NCI-H2227 (cell line): ENCODE data around the gene LARGE2.

Experiments used
- DNase-seq: peaks from one replicate; lab custom pipeline; 2025; ENCODE audit not compliant: unreplicated experiment; lab: John Stamatoyannopoulos, UW

LARGE2 gene

DNA sequence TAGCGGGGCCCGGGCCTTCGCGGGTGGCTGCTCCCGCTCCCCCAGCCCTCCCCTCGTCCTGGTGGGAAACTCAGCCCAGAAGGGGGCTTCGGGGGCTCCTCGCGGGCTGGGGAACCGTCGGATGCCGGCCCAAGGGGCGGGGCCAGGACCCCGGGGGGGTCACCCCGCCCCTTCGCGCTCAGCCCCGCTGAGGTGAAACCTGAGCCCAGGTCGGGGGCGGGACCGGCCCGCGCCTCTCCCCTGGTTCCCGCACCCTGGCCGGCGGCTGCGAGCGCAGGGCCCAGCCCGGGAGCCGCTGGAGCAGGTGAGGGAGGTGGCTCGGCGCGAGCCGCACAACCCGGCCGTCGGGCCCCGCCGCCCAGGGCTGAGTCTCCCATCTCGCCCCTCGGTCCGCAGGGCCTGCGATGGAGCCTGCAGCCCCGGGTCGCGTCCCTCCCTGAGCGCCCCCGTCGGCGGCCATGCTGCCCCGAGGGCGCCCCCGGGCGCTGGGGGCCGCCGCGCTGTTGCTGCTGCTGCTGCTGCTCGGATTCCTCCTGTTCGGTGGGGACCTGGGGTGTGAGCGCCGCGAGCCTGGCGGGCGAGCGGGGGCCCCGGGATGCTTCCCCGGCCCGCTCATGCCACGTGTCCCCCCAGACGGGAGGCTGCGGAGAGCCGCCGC, at the start of gene LARGE2:
TSS of gene LARGE2 (plus strand) at position 232 of the 658 bp plus-strand sequence. CDS start at position 459, 227 bp downstream.
- peak; percentile 60 for DNase-seq

DNA sequence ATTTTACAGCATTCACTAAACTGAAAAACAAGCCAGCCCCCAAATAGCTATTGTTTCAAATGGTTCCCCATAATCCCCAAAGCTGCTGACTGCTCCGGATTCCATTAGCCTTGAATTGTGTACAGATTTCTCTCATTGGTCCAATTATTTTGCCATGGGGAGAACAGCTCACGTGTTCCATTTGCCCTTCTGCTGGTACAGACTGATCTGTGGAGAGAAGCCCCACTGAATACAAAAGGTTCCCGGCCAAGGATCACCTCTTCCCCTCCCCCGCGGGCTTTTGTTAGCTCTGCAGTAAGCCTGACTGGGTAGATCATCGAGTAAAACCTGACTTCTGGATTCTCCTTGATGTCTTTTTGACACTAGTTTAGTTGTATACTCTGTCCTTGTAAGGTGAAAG, 46.1 kb upstream of the LARGE2 start:
- no peak for DNase-seq

DNA sequence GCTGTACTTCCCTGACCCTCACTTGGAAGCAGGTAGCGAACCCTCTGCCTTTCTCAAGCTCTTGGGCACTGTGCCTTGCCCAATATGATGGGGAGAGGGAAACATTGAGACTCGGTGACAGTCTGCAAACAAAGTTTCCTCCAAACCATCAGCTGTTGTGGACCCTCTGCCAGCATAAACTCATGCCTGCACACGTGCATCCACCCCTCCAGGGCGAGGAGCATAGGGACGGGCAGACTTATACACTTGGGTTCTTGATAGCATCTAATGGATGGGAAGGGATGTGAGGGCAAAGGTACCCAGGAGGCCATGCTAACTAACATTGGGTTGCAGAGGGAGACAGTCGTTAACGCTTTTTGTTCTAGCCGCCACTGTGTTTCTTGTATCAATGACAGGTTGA, 45.2 kb upstream of the LARGE2 start:
- DNase-seq, result no peak

DNA sequence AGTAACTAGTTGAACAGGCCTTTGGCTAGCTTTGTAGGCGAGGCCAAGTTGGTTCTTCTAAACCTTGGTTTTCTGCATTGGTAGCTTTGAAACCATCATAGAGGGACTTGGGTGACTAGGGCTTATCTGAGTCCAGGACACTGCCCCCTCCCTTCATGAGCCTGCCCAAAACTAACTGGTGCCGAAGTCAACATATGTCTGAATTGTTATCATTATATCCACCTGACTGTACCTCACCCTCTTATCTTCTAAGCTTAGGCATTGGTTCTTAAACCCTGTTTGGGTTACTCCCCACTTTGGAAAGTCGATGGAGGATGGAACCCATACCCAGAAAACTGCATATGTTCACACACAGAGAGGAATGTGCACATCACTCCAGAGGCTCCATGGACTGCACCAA, 44.6 kb upstream of the LARGE2 start:
- DNase-seq, result no peak

DNA sequence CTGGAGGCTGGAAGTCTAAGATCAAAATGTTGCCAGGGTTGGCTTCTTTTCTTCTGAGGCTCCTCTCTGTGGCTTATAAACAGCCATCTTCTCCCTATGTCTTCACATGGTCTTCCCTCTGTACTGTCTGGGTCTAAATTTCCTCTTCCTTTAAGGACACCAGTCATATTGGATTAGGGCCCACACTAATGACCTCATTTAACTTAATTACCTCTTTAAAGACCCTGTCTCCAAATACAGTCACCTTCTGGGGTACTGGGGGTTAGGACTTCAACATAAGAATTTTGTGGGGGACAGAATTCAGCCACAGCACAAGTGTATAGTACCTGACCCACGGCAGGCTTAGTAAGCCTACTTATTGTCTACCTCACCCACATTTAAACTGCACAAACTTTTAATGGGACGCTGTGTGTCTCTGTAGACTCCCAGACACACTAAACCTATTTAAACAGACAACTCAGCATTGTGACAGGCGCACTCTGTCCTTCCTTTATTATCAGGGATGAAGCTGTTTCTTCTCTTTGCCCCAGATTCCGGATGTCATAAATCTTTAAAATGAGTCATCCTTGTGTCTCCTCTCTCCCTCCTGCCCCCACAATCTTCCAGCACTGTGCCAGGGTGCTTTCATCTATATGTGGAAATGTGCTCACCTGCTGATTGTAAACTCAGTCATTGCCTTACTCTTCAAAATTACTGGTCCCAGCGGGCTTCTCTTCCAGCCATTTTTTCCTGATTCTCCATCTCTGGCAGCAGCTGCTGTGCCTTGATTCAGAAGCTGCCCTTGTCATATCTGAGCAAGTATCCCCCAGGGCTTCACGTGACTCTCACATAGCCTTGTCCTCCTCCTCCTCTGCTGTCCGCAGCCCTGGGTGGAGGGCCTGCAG, 42.4 kb upstream of the LARGE2 start:
- peak; percentile 38 for DNase-seq

DNA sequence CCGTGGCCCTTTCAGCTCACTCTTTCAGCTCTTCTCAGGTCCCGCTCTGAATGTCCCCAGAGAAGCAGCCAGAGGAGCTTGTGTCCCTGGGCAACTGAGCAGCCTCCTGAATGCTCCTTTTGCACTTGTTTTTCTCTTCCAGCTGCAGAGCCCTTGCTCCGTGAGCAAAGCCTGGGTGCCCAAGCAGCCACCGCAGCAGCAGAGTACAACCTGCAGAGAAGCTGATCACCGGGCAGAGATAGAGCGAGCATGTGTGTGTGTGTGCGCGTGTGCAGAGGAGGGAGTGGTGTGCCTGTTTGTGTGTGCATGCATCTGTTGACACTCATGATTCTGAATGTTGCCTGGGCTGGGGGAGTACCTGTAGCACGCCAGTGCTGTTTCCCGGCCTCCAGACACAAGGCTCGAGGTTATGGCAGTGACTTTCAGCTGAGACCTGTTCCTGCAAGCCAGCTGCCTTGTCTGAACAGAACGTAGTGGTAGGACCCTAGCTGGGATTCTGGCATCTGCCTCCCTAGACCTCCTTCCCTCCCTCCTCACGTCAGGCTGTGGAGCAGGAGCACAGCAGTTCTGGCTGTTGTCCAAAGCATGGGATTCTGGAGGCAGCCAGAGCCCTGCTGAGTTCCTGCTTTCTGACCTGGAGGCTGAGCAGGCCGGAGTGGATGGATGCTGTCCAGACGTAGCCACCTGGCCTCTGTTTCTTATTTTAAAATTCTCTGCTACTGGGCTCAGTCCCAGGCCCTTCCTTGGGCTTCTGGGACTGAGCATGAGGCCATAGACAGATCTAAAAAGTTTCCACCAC, 41.5 kb upstream of the LARGE2 start:
- peak; percentile 26 for DNase-seq

DNA sequence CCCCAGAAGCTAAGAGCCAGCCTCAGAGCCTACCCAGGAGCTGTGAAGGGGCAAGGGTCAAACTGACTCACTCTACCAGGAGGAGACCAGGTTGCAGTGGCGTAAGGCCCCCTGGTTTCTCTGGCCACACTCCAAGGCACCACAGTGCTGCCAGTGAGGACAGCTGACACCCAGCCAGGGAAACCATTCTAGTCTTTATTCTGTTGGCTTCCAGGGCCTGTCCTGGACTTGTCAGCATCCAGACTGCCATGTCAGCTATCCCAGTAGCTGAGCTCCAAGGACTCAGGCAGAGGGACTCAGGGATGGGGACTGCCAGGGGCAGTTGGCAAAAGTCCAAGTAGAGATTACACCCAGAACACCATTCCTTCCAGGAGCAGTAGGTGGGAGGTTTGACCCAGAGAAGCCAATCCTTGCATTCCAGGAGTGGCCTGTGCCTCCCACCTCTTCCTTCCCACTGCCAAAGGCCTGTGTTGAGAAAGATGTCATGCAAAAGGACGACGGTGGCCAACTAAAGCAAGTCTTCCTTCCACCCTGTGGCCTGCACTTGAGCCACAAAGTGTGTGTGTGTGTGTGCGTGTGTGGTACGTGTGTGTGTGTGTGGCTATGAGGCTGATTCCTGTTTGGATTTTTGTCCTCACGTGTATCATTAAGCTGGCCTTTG, 40.6 kb upstream of the LARGE2 start:
- peak; percentile 51 for DNase-seq

DNA sequence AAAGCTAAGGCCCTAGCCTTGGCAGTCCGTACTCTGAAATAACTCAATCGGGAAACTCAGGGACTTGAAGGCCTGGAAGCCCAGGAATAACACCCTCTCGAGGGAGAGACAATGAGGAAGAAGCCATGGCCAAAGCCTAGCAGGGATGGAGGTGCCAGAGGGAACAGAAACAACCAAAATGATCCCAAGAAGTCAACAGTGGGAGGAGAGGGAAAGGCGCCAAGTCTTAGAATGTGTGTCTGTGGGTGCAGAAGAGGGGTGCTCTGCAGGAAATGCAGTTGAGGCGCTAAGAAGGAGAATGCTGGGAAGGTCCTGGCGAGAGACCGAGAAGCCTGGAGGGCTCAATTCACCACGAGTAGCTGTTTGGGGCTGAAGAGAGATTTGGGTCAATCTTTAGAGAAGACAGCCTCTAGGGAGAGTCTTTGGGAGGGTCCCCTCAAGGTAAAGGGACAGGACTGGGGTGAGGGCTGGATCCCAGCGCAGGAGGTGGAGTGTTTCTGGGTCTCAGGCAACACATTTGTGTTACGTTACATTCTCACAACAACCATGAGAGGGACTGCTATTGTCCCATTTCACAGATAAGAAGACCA, 37.8 kb upstream of the LARGE2 start:
- DNase-seq, result no peak

DNA sequence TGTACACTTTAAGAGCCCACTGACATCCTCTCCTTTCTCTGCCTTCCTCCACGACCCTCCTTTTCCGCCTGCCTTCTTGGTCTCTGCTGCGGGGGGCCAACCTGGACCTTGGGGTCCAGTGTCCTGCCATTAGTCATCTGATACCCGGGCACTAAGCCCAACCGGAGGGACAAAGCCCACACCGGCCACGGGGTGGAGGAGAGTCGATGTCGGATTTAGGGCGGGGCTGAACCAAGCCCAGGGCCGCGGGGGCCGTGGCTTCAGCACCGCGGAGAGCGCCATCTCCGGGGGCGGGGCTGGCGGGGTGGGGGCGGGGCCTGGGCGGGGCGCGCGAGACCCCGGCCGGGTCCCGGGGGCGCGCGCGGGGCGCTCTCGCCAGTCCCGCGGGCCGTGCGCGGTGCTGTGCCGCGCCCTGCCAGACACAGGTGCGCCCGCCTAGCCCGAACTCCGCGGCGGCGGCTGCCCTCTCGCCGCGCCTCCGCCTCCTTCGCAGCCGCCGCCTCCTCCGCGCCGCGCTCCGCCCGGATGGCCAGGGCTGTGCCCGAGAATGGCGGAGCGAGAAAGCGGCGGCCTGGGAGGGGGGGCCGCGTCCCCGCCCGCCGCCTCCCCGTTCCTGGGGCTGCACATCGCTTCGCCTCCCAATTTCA, 37.1 kb upstream of the LARGE2 start, which contains the start of gene MAPK8IP1:
TSS of gene MAPK8IP1 (plus strand) at position 378 of the 647 bp plus-strand sequence. CDS start at position 548, 170 bp downstream.
- DNase-seq, result peak; percentile 85

DNA sequence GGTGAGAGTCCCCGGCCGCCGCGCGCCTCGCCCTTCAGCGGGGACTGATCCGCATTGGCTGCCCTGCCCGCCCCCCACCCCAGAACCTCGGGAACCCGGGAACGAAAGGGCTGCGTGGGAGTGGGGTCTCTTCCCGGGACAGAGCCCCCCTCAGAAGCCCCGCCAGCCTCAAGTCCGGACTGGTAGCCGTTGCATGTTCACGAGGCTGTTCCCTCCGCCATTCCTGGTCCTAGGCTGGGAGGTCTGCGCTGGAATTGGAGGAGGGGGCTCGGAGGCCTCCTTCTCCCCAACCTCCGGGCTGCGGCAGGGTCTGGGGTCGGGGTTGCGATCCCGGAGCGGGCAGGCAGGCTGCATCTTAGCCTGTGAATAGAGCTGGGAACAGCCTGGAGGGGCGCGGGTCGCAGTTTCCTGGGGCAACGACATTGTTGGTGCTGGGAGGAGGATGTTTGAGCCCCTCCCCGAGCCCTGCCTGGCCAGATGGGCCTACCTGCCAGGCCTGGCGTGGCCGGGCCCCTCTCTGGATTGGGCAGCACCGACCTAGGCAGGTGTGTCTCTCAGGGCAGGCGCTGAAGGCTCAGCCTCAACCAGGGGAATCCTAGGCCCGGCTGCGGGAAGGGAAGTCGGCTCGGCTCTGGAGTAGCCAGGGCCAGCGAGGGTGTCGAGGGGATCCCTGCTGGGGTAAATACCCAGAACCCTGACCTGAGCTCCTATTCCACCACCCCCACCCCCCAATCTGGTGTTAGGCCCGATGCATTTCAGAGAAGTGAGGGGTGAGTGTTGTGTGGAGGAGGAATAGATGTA, 36.3 kb upstream of the LARGE2 start:
- DNase-seq, result peak; percentile 33

DNA sequence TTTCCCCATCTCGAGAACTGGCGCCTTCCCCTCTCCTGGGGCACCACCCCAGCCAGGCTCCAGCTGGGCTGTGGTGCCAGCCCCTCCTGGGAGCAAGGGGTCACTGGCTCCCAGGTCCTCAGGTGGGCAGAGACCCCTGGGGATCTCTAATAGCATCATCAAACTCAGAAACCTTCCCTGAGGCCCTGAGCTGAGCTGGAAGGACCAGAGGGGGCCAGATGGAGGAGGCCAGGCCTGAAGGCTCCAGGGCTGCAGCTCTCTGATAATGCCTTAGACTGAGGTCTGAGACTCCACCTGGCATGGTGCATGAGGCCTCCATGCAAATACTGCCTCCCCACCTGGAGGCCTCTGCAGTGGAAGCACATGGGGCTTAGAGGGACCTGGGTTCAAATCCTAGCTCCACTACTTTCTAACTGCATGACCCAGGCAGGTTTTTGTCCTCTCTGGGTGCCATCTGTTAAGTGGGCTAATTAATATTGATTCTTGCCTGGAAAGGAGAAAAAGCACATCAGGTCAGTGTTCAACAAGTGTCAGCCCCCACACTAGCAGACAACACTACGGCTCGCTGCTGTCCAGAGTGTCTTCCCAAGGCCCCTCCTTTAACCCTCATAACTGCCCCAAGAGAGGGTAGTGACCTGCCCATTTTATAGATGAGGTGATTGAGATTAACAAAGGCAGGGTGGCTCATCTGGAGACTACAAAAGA, 35.5 kb upstream of the LARGE2 start:
- DNase-seq, result no peak

DNA sequence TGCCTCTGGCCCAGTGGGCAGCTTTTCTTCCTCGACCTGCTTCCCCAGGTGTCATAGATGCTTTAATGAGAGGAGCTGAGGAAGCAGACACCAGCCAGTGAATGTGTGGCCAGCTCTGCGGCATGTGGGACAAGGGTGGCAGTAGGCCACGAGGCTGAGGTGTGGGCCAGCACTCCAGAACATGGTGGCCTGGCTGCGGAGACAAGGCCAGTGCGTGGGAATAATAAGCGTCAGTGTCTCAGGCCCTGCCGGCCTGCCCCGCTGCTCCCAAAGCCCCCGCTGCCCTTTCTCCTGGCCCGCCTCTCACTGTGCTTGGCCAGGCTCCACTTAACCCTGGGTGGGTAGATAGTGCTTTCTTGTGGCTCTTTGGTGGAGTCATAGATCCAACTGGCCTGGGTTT, 34.9 kb upstream of the LARGE2 start:
- no peak for DNase-seq

DNA sequence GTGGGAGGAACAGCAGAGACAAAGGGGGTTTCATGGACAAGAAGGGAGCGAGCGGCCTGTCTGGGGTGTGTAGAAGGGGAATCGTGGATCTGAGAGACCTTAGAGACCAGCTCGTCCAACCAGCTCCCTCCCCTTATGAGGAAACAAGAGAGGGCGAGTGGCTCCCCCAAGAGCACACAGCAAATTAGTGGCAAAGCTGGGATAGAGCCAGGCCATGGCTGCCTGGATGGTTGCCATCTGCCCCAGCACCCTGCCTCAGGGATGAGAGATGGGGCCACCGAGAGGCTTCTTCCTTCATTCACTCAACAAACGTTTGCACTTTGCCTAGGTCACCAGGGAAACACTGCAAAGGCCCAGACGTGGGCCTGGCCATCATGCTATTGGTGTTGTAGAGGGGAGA, 32.9 kb upstream of the LARGE2 start:
- DNase-seq, result no peak

DNA sequence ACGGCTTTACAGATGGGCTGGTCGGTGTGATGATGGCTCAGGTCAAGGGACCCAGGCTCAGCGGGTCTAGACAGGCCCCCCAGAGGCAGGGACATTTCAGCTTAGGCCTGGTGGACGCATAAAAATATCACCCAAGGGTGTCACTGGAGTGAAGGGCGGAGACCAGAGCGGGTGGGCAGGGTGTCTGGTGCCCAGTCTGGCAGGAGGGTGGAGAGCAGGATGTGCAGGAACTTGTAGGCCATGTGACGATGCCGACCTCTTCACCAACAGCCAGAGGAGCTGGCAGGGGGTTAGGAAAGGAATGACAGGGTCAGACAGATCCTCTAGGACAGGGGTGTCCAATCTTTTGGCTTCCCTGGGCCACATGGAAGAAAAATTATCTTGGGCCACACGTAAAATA, 32.5 kb upstream of the LARGE2 start:
- DNase-seq, result no peak

DNA sequence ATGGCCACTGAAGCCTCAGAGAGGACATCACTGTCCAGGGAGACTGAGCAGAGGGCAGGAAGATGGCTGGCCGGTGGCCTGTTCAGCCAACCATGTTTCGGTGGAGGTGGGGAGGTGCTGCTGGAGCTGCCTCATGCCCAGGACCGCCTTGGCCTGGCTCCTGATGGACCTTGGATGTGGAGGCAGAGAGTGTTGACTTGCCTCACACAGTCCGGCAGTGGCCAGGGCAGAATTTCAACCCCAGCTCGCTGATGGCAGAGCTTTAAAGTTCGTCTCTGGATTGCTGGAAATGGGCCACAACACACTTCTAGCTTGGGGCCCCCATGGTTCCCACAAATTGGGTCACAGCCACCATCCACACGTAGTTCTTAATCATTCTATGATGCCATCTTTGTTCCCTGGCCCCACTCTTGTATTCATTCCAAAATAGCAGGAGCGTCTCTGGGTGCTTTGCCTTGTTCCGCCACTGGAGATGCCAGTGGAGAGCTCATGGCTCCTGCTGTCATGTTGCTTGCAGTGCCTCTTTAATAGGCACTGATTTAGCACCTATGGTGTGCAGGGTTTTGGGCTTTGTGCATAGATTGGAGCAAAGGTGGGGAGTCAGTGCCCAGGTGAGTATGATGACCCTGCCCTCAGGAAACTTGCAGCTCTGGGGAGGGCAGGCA, 31.4 kb upstream of the LARGE2 start:
- DNase-seq, result no peak

DNA sequence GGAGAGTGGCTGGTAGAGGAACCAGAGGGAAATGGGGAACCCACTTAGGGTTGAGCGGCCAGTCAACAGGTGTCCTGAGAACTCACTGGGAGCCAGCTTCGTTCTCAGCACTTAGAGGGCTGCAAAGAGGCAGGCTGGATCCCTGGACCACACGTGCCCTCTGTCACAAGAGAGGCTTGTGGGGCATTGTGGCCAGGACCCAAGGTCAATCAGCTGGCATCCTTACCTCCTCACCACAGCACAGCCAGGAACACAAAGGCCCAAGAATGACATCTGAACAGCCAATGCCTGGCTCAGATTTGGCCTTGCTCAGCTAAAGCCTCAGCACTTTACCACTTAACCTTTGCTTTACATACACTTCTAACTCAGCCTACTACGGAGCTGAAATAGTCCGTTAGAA, 29.6 kb upstream of the LARGE2 start:
- no peak for DNase-seq

DNA sequence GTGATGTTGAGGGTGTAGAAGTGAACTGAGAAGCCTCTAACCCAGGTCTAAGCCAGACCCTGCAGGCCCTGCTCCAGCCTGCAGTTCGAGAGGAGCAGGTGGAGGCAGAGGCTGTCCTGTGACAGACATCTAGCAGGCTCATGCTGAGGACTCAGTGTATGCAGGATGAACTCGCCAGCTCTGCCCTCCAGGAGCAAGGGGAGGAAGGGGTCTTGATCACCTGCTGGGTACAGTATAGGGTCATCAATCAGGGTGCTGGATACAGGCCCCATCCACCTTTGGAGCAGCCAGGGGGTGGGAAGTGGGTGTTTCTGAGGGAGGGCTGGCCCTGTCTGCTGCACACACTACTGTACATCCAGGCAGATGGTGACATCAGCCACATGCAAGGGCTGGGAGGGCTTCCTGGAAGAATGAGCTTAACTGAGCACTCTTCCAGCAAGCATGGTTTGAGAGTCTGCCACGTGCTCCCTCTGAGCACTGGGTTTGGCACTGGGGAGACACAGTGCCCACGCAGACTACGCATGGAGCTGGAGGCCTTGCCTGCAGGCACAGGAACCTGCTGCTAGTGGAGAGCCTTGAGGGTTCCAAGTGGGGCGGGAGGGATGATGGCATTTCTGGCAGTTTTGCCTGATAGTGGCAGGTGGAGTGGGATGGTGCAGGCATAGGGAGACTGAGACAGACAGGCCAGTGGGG, 27.8 kb upstream of the LARGE2 start:
- no peak for DNase-seq
